Naive B cell (primary cell): ENCODE measurements around the gene SGF29. TPM values are rescaled to one million over a fixed set of nuclear protein-coding genes. Genes with fewer than 3 reads are reported as not detected.
"Not testable (repeated sequence)": the region's sequence is repeated elsewhere in the genome, so short reads cannot be mapped to it uniquely, and the experiment has no call there.

Source experiments
- ATAC-seq, 2 donors: fragments of 150-1000 bp; cut with Tn5 transposase; 2 replicates each; pipeline ENCODE4 v1.10.0; 2021; ENCODE audit warnings: low read depth in 2 of 2, mild to moderate bottlenecking in 2 of 2, moderate library complexity in 2 of 2
- DNase-seq: peaks from one replicate; pipeline ENCODE4 v3.0.0; 2022
- H3K27ac Mint-ChIP-seq, 6 donors: one replicate each; pipeline ENCODE4 v1.8.0; 2020 to 2022; ENCODE audit warnings: mild to moderate bottlenecking in 6 of 6, mixed read lengths in 6 of 6, moderate library complexity in 5 of 6, inconsistent platforms in 2 of 6
- H3K27me3 Mint-ChIP-seq, 3 donors: one replicate each; pipeline ENCODE4 v1.8.0; 2021 to 2022; ENCODE audit warnings: mixed read lengths in 3 of 3, mild to moderate bottlenecking in 1 of 3
- H3K36me3 Mint-ChIP-seq, 2 donors: one replicate each; pipeline ENCODE4 v1.8.0; 2020 to 2022; ENCODE audit warnings: mixed read lengths in 2 of 2, inconsistent platforms in 1 of 2, mild to moderate bottlenecking in 1 of 2
- H3K4me1 Mint-ChIP-seq, 3 donors: one replicate each; pipeline ENCODE4 v1.8.0; 2020 to 2022; ENCODE audit warnings: mixed read lengths in 3 of 3, inconsistent platforms in 1 of 3, mild to moderate bottlenecking in 1 of 3, moderate library complexity in 1 of 3
- H3K4me3 Mint-ChIP-seq, 8 donors: one replicate each; pipeline ENCODE4 v1.8.0; 2020 to 2022; ENCODE audit warnings: mild to moderate bottlenecking in 8 of 8, mixed read lengths in 8 of 8, moderate library complexity in 8 of 8, inconsistent platforms in 2 of 8
- H3K9me3 Mint-ChIP-seq, 7 donors: one replicate each; pipeline ENCODE4 v1.8.0; 2020 to 2022; ENCODE audit warnings: mixed read lengths in 7 of 7, mild to moderate bottlenecking in 5 of 7, inconsistent platforms in 2 of 7, moderate library complexity in 1 of 7
- polyA plus RNA-seq, 6 donors: library from polyadenylated mRNA; unstranded; fragments of 300-500 nt; fragmentation: Illumina TruSeq; gene quantifications; one replicate each; pipeline ENCODE4 v1.2.3, GENCODE V29; 2021; ENCODE audit warnings: low read depth in 6 of 6

SGF29 gene
- polyA plus RNA-seq, 6 donors from 2014 or later, result 35.1 to 66.2 (median 50.2) TPM

GRCh38 chr16:28596840-28597691 lies 43.3 kb downstream of the SGF29 start, which contains the start of gene SULT1A2:
Gene SULT1A2 (minus strand): TSS chr16:28597050. CDS start chr16:28595930, 1,120 bp downstream.
- Mint-ChIP-seq H3K4me1 (peaks cover 0 to 10% (median 2%) of the 10 kb centered on the region in 3 donors), H3K36me3 (no peaks in the 10 kb centered on the region), H3K27me3 (peaks cover 0 to 9% (median 9%) of the 10 kb centered on the region in 3 donors), H3K9me3 (no peaks in the 10 kb centered on the region), H3K4me3 (peak within 1 kb of the TSS in 4 of 8 donors; percentile 9 to 40 (median 18)), H3K27ac (no peak within 1 kb of the TSS)
- no peak for ATAC-seq
- no peak for DNase-seq

GRCh38 chr16:28597692-28598261 lies 44.1 kb downstream of the SGF29 start:
- Mint-ChIP-seq H3K4me3 (no peak overlapping the region), H3K4me1 (peaks cover 0 to 10% (median 2%) of the 10 kb centered on the region in 3 donors), H3K27ac (no peak overlapping the region), H3K9me3 (no peaks in the 10 kb centered on the region), H3K27me3 (peaks cover 0 to 9% (median 9%) of the 10 kb centered on the region in 3 donors), H3K36me3 (no peaks in the 10 kb centered on the region)
- ATAC-seq (no peak), DNase-seq (no peak)

- not testable (repeated sequence) for DNase-seq, H3K36me3 Mint-ChIP-seq, H3K27me3 Mint-ChIP-seq, H3K4me3 Mint-ChIP-seq, H3K4me1 Mint-ChIP-seq, H3K27ac Mint-ChIP-seq, H3K9me3 Mint-ChIP-seq
- ATAC-seq, result peak; percentile 79 to 85
Observed at GRCh38 chr16:28599377-28600285, 45.9 kb downstream of the SGF29 start.

DNA sequence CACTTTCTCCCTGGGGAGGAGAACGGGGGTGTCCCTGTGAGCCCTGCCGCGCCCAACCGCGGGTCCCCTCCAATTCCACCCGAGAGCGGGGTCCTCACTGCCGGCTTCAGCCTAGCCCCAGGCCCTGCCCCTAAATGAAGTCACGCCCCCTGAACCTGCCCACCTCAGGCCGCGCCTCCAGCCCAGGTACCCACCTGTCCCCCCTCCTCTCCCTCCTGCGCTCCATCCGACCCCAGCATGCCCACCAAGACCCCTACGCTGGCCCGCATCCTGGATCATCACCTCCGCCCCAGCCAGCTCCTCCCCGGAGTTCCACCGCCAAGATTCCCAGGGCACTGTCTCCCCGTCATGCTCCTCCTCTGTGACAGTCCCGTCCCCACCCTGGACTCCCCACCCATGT lies 47.2 kb downstream of the SGF29 start:
- not testable (repeated sequence) for H3K4me1 Mint-ChIP-seq, H3K27me3 Mint-ChIP-seq, ATAC-seq, H3K9me3 Mint-ChIP-seq, DNase-seq, H3K27ac Mint-ChIP-seq, H3K36me3 Mint-ChIP-seq
- H3K4me3 Mint-ChIP-seq, result peak overlapping the region in 1 of 8 donors; percentile 49

DNA sequence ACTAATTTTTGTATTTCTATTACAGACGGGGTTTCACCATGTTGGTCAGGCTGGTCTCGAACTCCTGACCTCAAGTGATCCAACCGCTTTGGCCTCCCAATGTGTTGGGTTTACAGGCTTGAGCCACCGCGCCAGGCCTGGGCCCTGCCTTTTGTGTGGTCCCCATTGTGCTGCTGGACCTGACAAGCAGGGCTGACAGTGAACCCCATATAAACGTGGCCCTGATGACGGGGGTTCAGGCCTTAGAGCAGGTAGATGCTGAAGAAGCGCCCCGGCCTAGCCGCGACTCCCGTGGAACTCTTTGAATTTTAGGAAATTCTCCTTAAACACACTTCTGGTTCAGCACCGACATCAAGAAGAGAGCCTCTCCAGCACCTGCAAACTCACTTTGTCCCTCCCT lies 47.9 kb downstream of the SGF29 start:
- H3K36me3 Mint-ChIP-seq, ATAC-seq, H3K27me3 Mint-ChIP-seq, H3K4me1 Mint-ChIP-seq, H3K9me3 Mint-ChIP-seq, DNase-seq: not testable (repeated sequence)
- H3K4me3 Mint-ChIP-seq, result peak overlapping the region in 5 of 8 donors; percentile 29 to 88 (median 55)
- H3K27ac Mint-ChIP-seq, result peak overlapping the region in 1 of 6 donors; percentile 51

DNA sequence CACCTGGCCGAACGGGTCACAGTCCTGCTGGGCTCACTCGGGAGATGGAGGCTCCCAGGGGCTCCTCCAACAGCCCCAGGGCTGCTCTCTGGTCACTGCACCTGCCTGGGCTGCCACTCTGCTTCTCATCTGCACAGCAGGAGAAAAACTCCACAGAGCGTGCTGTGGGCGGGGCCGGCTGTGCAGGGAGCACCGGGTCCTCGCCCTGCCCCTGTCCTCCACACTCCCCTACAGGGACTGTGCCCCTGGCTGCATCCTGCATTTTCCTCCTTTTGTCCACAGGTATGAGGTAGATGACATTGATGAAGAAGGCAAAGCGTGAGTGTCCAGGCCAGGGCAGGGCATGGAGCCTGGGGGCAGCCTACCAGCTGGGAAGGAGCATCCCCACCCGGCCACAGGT lies 48.3 kb downstream of the SGF29 start:
- not testable (repeated sequence) for H3K4me3 Mint-ChIP-seq, H3K36me3 Mint-ChIP-seq, H3K9me3 Mint-ChIP-seq, H3K27me3 Mint-ChIP-seq, H3K27ac Mint-ChIP-seq, DNase-seq, ATAC-seq, H3K4me1 Mint-ChIP-seq

DNA sequence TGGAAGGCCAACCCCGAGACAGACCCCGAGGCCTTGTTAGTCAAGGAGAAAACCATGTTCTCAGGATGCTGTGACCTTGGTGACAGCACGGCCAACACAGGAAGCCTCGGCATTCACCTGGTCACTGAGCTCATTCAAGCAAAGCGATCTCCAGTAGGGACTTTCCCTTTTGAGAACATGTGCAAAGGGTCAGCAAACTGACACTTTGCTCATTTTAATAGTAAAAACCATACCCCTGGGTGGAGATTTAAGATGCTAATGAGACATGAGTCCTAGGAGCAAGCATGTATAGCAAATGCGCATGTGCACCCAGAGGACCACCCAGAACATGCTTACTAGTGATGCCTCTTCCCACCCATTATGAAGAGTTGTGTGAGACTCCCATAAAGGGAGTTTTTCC lies 48.8 kb downstream of the SGF29 start:
- H3K9me3 Mint-ChIP-seq, result no peaks in the 10 kb centered on the region
- H3K4me3 Mint-ChIP-seq, result no peak overlapping the region
- H3K4me1 Mint-ChIP-seq, result peaks cover 0 to 3% (median 0%) of the 10 kb centered on the region in 3 donors
- peaks cover 0 to 6% (median 5%) of the 10 kb centered on the region in 3 donors for H3K27me3 Mint-ChIP-seq
- H3K36me3 Mint-ChIP-seq, result no peaks in the 10 kb centered on the region
- H3K27ac Mint-ChIP-seq, result no peak overlapping the region
- ATAC-seq, result no peak
- no peak for DNase-seq

DNA sequence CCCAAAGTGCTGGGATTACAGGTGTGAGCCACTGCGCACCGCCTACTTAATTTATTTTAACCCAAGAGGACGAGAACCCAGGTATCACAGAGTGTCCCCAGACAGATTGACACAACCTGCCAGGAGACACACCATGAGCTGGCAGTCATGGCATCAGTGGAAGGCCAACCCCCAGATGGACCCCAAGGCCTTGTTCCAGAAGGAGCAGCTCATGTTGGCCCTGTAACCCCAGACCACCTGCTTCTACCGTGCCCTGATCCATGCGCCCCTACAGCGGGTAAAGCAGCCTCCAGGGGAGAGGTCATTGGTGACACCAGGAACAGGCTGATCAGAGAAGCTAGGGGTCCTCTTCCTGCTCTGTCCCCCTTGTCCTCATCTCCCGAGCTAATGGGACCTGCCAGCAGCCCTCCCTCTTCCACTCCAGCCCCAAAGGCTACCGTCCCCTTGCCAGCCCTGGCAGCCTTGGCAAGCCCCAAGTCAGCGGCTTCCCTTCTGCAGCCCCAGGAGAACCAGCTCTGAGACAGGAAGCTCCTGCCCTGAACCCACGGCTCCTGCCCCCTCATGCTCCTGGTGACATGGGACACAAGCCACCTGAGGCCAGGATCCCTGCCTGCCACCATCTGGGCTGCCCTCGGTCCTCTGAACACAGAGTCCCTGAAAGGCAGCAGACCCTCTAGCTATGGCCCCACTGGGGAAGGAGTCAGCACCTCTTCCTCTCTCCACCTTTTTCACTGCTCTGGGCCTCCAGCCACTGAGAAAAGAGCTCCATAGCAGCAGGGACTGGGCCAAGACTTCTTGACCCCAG lies 49.9 kb downstream of the SGF29 start:
- Mint-ChIP-seq H3K4me3 (no peak overlapping the region), H3K27me3 (no peaks in the 10 kb centered on the region), H3K27ac (no peak overlapping the region), H3K36me3 (no peaks in the 10 kb centered on the region), H3K9me3 (no peaks in the 10 kb centered on the region), H3K4me1 (peaks cover 0 to 3% (median 0%) of the 10 kb centered on the region in 3 donors)
- ATAC-seq, result no peak
- DNase-seq, result no peak

GRCh38 chr16:28604186-28604565 lies 50.5 kb downstream of the SGF29 start:
- peak overlapping the region in 1 of 6 donors; percentile 52 for H3K27ac Mint-ChIP-seq
- H3K4me1 Mint-ChIP-seq, result peaks cover 0 to 3% (median under 1%) of the 10 kb centered on the region in 3 donors
- H3K9me3 Mint-ChIP-seq, result no peaks in the 10 kb centered on the region
- H3K36me3 Mint-ChIP-seq, result no peaks in the 10 kb centered on the region
- H3K4me3 Mint-ChIP-seq, result no peak overlapping the region
- no peaks in the 10 kb centered on the region for H3K27me3 Mint-ChIP-seq
- ATAC-seq (no peak), DNase-seq (no peak)

GRCh38 chr16:28606291-28607115 lies 52.8 kb downstream of the SGF29 start:
- H3K4me1 Mint-ChIP-seq, result peaks cover under 1 to 5% (median 4%) of the 10 kb centered on the region in 3 donors
- no peak for ATAC-seq
- peak overlapping the region in 1 of 6 donors; percentile 66 for H3K27ac Mint-ChIP-seq
- DNase-seq, result no peak
- no peak overlapping the region for H3K4me3 Mint-ChIP-seq
- H3K36me3 Mint-ChIP-seq, result no peaks in the 10 kb centered on the region
- H3K9me3 Mint-ChIP-seq, result no peaks in the 10 kb centered on the region
- no peaks in the 10 kb centered on the region for H3K27me3 Mint-ChIP-seq

- ATAC-seq (no peak), DNase-seq (no peak)
- Mint-ChIP-seq H3K36me3 (no peaks in the 10 kb centered on the region), H3K27me3 (no peaks in the 10 kb centered on the region), H3K4me1 (peaks cover 0 to 5% (median 4%) of the 10 kb centered on the region in 3 donors), H3K4me3 (no peak overlapping the region), H3K9me3 (no peaks in the 10 kb centered on the region), H3K27ac (peak overlapping the region in 1 of 6 donors; percentile 66)
Observed at GRCh38 chr16:28607116-28607623, 53.5 kb downstream of the SGF29 start.
